Coronary artery (tissue), 2 donors: Measurements from ENCODE around the gene EPHA1.

Source experiments
- DNase-seq: peaks from one replicate; pipeline ENCODE4 v3.0.0-alpha.2; 2017; ENCODE audit warnings: low spot score
- H3K27ac ChIP-seq, 2 donors: fragments of 200-600 bp; sonication (generic); one replicate each; pipeline ENCODE4 v1.5.1; 2016 to 2019
- H3K4me3 ChIP-seq: fragments of 200-600 bp; sonication (generic); 2 replicates; pipeline ENCODE4 v1.5.1; 2016; ENCODE audit warnings: mild to moderate bottlenecking, moderate library complexity
- TF ChIP-seq, protein P1 (sequence below): fragments of 200-600 bp; sonication (generic); IDR thresholded peaks from one replicate; pipeline ENCODE4 v1.5.1; 2019; ENCODE audit warnings: antibody characterized with exemption

EPHA1 gene

DNA sequence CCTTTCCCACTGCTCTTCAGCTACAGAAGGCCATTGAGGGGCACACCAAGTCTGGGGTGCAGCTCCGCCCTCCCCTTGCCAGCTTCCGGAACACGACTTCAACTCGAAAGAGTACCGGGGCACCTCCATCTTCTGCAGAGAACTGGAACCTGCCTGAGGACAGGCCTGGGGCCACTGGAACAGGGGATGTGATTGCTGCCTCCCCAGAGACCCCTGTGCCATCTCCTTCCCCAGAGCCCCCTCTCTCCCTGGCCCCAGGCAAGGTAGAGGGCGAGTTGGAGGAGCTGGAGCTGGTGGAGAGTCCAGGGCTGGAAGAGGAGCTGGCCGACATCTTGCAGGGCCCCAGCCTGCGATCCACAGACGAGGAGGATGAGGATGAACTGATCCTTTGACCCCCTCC, 57.1 kb downstream of the EPHA1 start:
- no peak for DNase-seq
- TF ChIP-seq, protein P1, sequence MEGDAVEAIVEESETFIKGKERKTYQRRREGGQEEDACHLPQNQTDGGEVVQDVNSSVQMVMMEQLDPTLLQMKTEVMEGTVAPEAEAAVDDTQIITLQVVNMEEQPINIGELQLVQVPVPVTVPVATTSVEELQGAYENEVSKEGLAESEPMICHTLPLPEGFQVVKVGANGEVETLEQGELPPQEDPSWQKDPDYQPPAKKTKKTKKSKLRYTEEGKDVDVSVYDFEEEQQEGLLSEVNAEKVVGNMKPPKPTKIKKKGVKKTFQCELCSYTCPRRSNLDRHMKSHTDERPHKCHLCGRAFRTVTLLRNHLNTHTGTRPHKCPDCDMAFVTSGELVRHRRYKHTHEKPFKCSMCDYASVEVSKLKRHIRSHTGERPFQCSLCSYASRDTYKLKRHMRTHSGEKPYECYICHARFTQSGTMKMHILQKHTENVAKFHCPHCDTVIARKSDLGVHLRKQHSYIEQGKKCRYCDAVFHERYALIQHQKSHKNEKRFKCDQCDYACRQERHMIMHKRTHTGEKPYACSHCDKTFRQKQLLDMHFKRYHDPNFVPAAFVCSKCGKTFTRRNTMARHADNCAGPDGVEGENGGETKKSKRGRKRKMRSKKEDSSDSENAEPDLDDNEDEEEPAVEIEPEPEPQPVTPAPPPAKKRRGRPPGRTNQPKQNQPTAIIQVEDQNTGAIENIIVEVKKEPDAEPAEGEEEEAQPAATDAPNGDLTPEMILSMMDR, result no peak
- Histone ChIP-seq H3K27ac (no peak overlapping the region), H3K4me3 (no peak overlapping the region)

DNA sequence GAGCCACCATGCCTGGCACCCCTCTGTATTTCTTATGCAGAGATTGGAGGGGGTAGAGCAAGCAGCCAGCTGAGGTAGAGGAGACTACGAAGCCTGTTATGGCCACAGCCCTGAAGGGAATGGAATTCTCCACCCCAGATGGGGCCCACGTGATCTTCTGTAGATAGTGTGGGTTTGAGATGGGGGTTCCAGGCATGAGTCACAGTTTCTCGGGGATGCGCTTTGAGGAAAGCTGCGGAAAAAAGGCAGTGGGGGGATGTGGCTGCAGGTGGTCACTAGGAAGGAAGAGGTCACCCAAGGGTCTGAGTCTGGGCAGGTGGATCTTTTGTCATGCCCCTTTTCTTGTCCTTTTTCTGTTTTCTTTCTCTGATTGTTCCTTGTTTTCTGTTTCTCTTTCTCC, 57.6 kb downstream of the EPHA1 start:
- no peak overlapping the region for H3K27ac ChIP-seq
- no peak overlapping the region for H3K4me3 ChIP-seq
- no peak for DNase-seq
- TF ChIP-seq, protein P1, result no peak

DNA sequence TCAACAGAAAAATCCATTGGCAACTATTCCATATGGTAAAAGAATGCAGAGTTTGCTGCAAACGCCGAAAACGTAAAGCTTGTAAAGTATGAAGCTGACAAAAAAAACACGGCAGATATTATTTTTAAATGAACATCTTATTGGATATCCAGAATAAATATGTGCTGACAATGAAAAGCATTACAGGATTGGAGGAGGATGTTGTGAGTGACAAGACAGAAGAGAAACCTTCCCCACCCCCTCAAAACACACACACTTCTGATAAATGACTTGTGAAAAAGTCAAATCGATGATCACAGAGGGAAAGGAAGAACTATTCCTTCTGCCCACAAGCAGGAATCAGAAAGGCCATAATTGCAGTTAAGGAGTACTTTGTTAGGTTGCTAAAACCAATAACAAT, 60.7 kb downstream of the EPHA1 start:
- DNase-seq, result no peak
- Histone ChIP-seq H3K4me3 (no peak overlapping the region), H3K27ac (no peak overlapping the region)
- TF ChIP-seq, protein P1, result no peak

DNA sequence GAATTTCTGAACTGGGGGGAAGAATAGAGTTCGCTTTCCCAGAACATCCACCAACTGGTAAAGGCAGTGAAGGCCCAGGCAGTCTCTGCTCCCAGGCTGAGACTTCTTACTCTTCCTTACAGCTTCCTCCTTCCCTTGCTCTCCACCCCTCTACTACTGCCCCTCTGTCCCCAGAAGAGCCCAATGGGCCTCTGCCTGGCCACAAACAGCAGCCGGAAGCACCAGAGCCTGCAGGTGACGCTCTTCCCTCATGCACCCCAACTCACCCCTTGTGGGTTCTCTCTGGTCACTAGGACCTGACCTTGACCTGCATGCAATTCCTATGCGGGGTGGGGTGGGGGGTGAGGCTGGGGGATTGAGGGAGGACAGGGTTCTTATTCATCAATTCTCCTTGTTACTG, 62.6 kb downstream of the EPHA1 start:
- DNase-seq, result no peak
- H3K4me3 ChIP-seq, result no peak overlapping the region
- TF ChIP-seq, protein P1, result no peak
- no peak overlapping the region for H3K27ac ChIP-seq

DNA sequence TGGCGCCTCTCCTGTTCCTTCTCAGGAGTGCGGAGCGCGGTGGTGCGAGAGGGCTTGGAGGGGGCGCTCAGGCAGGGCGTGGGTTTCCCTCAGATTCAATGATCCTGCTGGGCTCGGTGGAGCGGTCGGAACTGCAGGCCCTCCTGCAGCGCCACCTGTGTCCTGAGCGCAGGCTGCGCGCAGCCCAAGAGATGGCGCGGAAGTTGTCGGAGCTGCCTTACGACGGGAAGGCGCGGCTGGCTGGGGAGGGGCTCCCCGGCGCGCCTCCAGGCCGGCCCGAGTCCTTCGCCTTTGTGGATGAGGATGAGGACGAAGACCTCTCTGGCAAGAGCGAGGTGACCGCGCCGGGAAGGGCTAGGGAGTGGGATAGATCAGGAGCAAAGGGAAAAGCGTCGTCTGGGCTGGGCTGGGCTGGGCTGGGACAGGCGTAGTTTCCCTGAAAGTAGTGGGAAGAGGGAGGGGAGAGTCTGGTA, 63.2 kb downstream of the EPHA1 start:
- DNase-seq, result no peak
- TF ChIP-seq, protein P1, result no peak
- peak overlapping the region; percentile 54 for H3K4me3 ChIP-seq
- H3K27ac ChIP-seq, result no peak overlapping the region

DNA sequence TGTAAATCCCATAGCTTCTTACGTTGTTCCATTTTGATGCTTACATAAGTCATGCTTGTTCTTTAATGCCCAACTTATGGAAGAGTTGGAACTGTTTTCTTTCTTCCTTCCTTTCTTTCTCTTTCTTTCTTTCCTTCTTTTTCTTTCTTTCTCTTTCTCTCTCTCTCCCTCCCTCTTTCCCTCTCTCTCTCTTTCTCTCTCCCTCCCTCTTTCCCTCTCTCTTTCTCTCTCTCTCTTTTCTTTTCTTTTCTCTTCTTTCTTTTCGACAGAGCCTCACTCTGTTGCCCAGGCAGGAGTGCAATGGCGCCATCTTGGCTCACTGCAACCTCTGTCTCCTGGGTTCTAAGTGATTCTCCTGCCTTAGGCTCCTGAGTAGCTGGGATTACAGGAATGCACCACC, 65.1 kb downstream of the EPHA1 start:
- DNase-seq, result no peak
- TF ChIP-seq, protein P1, result no peak
- Histone ChIP-seq H3K4me3 (no peak overlapping the region), H3K27ac (no peak overlapping the region)

DNA sequence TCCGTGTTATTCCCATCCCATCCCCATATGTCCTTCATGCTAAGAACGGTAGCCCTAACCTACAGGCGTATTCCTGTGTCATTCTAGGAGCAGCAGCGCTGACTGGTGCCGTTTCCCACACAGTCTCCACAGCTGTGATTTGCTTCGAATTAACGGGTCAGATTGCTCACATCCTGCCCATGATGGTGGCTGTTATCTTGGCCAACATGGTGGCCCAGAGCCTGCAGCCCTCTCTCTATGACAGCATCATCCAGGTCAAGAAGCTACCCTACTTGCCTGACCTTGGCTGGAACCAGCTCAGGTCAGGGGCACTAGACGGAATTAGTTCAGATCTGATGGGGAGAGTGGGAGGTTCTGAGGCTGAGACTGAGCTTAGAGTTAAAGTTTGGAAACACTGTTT, 66.8 kb downstream of the EPHA1 start:
- Histone ChIP-seq H3K4me3 (no peak overlapping the region), H3K27ac (no peak overlapping the region)
- TF ChIP-seq, protein P1, result no peak
- DNase-seq, result no peak
